K562 (cell line): ENCODE measurements around the gene ARHGAP26.

ENCODE experiments used
- POLR2A ChIP-seq: fragments of 450-650 bp; conservative IDR thresholded peaks from 2 replicates; pipeline ENCODE4 v1.6.1; 2016
- TBL1XR1 ChIP-seq, 2 experiments: IDR thresholded peaks; 2 replicates each; pipeline ENCODE4 v1.6.1; 2012; ENCODE audit warnings: improper control_type of control experiment in 2 of 2, low read length in 2 of 2, mild to moderate bottlenecking in 1 of 2
- ZNF184 ChIP-seq: sonication (generic); formaldehyde crosslinking; IDR thresholded peaks from 2 replicates; pipeline ENCODE4 v1.5.0; 2020; ENCODE audit warnings: missing genetic modification reagents
- TF ChIP-seq, protein P1 (sequence below), 2 experiments: fragments of 450-650 bp; IDR thresholded peaks; 2 replicates each; pipeline ENCODE4 v1.6.1; 2016; ENCODE audit warnings: mild to moderate bottlenecking in 2 of 2, borderline replicate concordance in 1 of 2, low read depth in 1 of 2, moderate library complexity in 1 of 2
- TF ChIP-seq, protein P2 (sequence below): fragments of 200-600 bp; sonication (generic); IDR thresholded peaks from one replicate; pipeline ENCODE4 v1.6.1; 2012; ENCODE audit warnings: mild to moderate bottlenecking, low read depth, low read length, inconsistent platforms
- TF ChIP-seq, protein P3 (sequence below), 3 experiments: IDR thresholded peaks in 2 of 3; conservative IDR thresholded peaks in 1 of 3; 2 replicates each; pipeline ENCODE4 v1.5.1; 2011 to 2012; ENCODE audit warnings: low read length in 3 of 3, mild to moderate bottlenecking in 3 of 3, control low read depth in 2 of 3, improper control_type of control experiment in 1 of 3, inconsistent platforms in 1 of 3, low read depth in 1 of 3, mixed read lengths in 1 of 3, moderate library complexity in 1 of 3; ENCODE audit not compliant: insufficient read depth in 2 of 3

DNA sequence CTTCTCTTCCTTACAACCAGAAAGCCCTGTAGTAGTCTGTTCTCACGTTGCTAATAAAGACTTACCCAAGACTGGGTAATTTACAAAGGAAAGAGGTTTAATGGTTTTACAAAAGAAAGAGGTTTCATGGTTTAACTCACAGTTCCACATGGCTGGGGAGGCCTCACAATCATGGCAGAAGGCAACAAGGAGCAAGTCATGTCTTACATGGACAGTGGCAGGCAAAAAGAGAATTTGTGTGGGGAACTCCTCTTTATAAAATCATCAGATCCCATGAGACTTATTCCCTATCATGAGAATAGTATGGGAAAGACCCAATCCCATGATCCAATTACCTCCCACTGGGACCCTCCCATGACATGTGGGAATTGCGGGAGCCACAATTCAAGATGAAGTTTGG, 468.4 kb downstream of the ARHGAP26 start:
- TF ChIP-seq, protein P1, sequence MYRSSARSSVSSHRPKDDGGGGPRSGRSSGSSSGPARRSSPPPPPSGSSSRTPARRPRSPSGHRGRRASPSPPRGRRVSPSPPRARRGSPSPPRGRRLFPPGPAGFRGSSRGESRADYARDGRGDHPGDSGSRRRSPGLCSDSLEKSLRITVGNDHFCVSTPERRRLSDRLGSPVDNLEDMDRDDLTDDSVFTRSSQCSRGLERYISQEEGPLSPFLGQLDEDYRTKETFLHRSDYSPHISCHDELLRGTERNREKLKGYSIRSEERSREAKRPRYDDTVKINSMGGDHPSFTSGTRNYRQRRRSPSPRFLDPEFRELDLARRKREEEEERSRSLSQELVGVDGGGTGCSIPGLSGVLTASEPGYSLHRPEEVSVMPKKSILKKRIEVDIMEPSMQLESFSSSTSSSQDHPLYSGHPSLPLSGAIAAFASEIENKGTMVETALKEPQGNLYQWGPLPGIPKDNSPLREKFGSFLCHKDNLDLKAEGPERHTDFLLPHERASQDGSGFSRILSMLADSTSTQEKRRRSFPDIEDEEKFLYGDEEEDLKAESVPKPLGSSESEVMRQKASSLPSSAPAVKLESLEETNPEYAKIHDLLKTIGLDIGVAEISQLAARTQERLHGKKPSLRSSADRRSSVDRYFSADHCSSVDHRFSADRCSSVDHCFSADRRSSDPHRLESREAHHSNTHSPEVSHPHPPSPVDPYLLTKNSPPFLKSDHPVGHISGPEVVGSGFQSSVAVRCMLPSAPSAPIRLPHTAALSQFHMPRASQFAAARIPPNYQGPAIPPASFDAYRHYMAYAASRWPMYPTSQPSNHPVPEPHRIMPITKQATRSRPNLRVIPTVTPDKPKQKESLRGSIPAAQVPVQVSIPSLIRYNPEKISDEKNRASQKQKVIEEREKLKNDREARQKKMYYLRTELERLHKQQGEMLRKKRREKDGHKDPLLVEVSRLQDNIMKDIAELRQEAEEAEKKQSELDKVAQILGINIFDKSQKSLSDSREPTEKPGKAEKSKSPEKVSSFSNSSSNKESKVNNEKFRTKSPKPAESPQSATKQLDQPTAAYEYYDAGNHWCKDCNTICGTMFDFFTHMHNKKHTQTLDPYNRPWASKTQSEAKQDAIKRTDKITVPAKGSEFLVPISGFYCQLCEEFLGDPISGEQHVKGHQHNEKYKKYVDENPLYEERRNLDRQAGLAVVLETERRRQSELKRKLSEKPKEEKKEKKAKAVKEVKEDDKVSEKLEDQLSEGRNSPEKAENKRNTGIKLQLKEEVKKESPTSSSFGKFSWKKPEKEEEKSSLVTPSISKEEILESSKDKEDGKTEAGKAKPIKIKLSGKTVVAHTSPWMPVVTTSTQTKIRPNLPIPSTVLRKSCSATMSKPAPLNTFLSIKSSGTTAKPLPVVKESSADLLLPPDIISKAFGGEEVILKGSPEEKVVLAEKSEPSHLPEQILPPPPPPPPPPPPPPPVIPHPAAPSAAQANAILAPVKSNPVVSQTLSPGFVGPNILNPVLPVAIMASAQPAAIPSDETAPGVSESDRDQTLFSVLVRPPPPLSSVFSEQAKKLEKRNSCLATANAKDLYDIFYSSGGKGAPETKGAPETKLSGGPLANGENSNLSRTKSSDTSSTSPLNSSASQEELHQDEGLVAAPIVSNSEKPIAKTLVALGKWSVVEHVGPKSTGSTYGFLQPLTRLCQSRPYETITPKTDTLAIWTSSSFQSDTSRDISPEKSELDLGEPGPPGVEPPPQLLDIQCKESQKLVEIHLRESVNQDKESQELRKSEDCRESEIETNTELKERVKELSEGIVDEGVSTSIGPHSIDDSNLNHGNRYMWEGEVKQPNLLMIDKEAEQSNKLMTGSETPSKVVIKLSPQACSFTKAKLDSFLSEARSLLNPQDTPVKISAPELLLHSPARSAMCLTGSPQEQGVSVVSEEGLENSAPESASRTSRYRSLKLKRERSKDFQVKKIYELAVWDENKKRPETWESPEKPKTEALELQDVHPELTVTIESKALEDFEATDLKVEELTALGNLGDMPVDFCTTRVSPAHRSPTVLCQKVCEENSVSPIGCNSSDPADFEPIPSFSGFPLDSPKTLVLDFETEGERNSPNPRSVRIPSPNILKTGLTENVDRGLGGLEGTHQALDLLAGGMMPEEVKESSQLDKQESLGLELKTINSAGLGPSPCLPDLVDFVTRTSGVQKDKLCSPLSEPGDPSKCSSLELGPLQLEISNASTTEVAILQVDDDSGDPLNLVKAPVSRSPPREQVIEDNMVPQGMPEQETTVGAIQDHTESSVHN (IDR thresholded peaks at IDR 0.05; ENCODE audit: borderline replicate concordance in 1 of 2, low read depth in 1 of 2), result no peak
- TF ChIP-seq, protein P2, sequence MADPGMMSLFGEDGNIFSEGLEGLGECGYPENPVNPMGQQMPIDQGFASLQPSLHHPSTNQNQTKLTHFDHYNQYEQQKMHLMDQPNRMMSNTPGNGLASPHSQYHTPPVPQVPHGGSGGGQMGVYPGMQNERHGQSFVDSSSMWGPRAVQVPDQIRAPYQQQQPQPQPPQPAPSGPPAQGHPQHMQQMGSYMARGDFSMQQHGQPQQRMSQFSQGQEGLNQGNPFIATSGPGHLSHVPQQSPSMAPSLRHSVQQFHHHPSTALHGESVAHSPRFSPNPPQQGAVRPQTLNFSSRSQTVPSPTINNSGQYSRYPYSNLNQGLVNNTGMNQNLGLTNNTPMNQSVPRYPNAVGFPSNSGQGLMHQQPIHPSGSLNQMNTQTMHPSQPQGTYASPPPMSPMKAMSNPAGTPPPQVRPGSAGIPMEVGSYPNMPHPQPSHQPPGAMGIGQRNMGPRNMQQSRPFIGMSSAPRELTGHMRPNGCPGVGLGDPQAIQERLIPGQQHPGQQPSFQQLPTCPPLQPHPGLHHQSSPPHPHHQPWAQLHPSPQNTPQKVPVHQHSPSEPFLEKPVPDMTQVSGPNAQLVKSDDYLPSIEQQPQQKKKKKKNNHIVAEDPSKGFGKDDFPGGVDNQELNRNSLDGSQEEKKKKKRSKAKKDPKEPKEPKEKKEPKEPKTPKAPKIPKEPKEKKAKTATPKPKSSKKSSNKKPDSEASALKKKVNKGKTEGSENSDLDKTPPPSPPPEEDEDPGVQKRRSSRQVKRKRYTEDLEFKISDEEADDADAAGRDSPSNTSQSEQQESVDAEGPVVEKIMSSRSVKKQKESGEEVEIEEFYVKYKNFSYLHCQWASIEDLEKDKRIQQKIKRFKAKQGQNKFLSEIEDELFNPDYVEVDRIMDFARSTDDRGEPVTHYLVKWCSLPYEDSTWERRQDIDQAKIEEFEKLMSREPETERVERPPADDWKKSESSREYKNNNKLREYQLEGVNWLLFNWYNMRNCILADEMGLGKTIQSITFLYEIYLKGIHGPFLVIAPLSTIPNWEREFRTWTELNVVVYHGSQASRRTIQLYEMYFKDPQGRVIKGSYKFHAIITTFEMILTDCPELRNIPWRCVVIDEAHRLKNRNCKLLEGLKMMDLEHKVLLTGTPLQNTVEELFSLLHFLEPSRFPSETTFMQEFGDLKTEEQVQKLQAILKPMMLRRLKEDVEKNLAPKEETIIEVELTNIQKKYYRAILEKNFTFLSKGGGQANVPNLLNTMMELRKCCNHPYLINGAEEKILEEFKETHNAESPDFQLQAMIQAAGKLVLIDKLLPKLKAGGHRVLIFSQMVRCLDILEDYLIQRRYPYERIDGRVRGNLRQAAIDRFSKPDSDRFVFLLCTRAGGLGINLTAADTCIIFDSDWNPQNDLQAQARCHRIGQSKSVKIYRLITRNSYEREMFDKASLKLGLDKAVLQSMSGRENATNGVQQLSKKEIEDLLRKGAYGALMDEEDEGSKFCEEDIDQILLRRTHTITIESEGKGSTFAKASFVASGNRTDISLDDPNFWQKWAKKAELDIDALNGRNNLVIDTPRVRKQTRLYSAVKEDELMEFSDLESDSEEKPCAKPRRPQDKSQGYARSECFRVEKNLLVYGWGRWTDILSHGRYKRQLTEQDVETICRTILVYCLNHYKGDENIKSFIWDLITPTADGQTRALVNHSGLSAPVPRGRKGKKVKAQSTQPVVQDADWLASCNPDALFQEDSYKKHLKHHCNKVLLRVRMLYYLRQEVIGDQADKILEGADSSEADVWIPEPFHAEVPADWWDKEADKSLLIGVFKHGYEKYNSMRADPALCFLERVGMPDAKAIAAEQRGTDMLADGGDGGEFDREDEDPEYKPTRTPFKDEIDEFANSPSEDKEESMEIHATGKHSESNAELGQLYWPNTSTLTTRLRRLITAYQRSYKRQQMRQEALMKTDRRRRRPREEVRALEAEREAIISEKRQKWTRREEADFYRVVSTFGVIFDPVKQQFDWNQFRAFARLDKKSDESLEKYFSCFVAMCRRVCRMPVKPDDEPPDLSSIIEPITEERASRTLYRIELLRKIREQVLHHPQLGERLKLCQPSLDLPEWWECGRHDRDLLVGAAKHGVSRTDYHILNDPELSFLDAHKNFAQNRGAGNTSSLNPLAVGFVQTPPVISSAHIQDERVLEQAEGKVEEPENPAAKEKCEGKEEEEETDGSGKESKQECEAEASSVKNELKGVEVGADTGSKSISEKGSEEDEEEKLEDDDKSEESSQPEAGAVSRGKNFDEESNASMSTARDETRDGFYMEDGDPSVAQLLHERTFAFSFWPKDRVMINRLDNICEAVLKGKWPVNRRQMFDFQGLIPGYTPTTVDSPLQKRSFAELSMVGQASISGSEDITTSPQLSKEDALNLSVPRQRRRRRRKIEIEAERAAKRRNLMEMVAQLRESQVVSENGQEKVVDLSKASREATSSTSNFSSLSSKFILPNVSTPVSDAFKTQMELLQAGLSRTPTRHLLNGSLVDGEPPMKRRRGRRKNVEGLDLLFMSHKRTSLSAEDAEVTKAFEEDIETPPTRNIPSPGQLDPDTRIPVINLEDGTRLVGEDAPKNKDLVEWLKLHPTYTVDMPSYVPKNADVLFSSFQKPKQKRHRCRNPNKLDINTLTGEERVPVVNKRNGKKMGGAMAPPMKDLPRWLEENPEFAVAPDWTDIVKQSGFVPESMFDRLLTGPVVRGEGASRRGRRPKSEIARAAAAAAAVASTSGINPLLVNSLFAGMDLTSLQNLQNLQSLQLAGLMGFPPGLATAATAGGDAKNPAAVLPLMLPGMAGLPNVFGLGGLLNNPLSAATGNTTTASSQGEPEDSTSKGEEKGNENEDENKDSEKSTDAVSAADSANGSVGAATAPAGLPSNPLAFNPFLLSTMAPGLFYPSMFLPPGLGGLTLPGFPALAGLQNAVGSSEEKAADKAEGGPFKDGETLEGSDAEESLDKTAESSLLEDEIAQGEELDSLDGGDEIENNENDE, result no peak
- TF ChIP-seq TBL1XR1 (IDR thresholded peaks at IDR 0.05; ENCODE audit: low read length in 2 of 2), result no peak
- no peak for TF ChIP-seq POLR2A
- TF ChIP-seq ZNF184 (CRISPR knock-in tag), result no peak
- TF ChIP-seq, protein P3, sequence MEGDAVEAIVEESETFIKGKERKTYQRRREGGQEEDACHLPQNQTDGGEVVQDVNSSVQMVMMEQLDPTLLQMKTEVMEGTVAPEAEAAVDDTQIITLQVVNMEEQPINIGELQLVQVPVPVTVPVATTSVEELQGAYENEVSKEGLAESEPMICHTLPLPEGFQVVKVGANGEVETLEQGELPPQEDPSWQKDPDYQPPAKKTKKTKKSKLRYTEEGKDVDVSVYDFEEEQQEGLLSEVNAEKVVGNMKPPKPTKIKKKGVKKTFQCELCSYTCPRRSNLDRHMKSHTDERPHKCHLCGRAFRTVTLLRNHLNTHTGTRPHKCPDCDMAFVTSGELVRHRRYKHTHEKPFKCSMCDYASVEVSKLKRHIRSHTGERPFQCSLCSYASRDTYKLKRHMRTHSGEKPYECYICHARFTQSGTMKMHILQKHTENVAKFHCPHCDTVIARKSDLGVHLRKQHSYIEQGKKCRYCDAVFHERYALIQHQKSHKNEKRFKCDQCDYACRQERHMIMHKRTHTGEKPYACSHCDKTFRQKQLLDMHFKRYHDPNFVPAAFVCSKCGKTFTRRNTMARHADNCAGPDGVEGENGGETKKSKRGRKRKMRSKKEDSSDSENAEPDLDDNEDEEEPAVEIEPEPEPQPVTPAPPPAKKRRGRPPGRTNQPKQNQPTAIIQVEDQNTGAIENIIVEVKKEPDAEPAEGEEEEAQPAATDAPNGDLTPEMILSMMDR (IDR thresholded peaks at IDR 0.05 in 2 of 3, conservative IDR thresholded peaks at IDR 0.05 in 1 of 3; ENCODE audit: insufficient read depth in 2 of 3, low read depth in 1 of 3, low read length in 3 of 3), result no peak
